VCaP (cell line): Measurements from ENCODE around the gene HMG20A.

ENCODE experiments used
- H3K27ac ChIP-seq: fragments of 450-650 bp; 2 replicates; pipeline ENCODE4 v1.5.1; 2017
- TF ChIP-seq, protein P1 (sequence below): fragments of 450-650 bp; conservative IDR thresholded peaks from 2 replicates; pipeline ENCODE4 v1.5.1; 2017; ENCODE audit warnings: mild to moderate bottlenecking, moderate library complexity

HMG20A gene

DNA sequence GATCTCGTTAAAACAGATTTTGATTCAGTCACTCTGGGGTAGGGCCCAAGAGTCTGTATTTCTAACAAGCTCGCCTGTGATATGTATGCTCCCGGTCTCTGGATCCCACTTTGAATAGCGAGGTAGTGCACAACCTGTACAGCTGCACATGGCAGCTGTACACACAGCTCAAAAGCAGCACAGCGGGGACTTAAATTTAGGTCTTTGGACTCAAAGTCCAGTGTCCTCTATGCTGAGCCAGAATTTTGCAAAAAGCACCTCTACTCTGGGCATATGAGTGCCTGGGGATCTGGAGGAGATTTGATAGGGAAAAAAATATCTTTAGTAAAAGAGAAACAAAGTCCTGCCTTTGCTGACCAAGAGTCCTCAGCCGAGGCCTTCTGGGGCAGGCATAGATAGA is 83.1 kb downstream of the HMG20A start:
- no peak overlapping the region for H3K27ac ChIP-seq
- TF ChIP-seq, protein P1, sequence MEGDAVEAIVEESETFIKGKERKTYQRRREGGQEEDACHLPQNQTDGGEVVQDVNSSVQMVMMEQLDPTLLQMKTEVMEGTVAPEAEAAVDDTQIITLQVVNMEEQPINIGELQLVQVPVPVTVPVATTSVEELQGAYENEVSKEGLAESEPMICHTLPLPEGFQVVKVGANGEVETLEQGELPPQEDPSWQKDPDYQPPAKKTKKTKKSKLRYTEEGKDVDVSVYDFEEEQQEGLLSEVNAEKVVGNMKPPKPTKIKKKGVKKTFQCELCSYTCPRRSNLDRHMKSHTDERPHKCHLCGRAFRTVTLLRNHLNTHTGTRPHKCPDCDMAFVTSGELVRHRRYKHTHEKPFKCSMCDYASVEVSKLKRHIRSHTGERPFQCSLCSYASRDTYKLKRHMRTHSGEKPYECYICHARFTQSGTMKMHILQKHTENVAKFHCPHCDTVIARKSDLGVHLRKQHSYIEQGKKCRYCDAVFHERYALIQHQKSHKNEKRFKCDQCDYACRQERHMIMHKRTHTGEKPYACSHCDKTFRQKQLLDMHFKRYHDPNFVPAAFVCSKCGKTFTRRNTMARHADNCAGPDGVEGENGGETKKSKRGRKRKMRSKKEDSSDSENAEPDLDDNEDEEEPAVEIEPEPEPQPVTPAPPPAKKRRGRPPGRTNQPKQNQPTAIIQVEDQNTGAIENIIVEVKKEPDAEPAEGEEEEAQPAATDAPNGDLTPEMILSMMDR = no peak

DNA sequence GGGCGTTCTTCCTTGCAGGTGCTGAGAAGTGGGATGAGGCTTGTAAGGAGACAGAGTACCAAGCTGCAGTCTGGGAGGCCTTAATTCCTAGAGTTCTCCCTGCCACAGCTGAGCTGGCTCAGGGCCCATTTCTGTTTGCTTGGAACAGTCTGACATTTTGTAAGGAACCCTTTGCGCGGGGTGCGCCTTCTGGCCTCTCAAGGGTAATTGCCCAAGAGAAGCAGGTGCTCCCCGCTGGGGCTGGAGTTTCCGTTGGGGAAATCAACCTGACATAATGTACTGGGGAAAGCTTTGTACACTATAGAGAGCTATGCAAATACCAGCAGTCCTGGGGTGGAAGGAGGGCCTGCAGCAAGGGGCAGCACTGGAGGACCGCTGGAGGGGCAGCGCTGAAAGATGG is 83.6 kb downstream of the HMG20A start:
- no peak overlapping the region for H3K27ac ChIP-seq
- TF ChIP-seq, protein P1 = no peak

DNA sequence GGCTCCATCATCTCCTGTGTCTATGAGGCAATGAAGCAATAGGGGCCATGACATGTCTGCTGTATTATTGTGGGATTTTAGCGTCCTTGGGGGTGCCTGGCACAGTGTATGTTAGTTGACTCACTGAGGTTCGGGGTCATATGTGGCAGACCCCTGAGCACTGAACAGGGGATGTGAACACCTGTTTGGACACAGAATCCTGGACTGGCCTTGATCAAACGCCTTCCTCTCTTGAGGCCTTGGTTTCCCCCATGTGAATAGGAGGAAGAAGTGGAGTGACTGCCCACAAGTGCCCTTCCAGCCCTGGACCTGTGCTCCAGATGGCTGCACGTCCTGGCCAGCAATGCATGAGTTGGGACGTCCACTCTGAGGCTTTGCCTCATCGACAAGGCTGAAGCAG is 84.2 kb downstream of the HMG20A start:
- H3K27ac ChIP-seq = no peak overlapping the region
- TF ChIP-seq, protein P1 = no peak

DNA sequence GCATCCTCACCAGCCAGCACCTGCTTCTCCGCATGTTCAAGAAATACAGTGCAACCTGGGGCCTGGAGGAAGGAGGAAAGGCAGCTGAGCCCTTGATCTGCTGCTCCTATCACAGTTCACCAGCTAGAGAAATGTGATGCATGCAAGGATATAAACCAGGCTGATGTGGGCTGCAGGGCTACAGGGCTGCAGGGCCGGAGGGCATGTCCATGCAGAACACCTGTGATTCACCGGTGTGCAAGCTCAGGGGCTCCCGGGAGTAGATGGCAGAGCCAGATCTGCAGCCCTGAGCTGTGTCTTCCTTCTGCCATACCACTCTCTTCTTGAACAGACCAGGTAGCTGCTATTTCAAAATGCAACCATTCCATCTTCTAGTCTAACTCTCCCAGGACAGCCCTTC is 84.9 kb downstream of the HMG20A start:
- TF ChIP-seq, protein P1 = no peak
- H3K27ac ChIP-seq = no peak overlapping the region

DNA sequence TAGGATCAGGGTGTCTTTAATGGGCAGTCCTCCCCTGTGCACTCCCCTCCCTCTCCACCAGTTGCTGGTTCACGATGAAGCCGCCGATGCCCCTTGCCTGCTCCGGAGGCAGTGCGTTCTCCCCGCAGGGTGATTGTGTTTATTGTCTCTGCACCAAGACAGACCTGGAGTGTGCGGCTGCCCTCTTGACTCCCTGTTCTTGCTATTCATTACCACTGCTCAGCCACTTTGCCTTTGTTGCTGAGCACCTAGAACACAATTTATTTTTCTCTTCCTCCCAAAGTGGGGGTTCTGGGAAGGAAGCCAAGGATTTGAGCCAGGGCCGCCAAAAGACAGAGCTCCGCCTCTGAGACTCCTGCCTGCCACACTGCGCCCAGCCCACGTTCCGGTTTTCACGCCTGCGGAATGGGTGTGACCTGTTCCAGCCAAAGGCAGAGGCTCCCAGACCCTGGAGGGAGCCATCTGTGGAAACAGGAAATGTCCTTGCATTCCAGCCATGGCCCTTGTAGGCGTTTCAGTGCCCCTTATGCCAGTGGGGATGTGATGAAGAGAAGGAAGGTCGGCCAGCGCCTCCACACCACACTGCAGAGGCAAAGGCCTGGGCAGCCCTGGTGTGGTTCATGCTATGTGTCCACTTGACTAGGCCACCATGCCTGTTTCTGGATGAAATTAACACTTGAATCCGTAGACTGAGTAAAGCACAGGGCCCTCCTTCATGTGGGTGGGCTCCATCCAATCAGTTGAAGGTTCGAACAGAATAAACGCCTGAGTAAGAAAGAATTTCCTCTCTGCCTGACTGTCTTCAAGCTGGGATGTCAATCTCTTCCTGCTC is 85.8 kb downstream of the HMG20A start:
- TF ChIP-seq, protein P1 = no peak
- peak overlapping the region; percentile 24; the same call in 1 of the 2 replicates for H3K27ac ChIP-seq

DNA sequence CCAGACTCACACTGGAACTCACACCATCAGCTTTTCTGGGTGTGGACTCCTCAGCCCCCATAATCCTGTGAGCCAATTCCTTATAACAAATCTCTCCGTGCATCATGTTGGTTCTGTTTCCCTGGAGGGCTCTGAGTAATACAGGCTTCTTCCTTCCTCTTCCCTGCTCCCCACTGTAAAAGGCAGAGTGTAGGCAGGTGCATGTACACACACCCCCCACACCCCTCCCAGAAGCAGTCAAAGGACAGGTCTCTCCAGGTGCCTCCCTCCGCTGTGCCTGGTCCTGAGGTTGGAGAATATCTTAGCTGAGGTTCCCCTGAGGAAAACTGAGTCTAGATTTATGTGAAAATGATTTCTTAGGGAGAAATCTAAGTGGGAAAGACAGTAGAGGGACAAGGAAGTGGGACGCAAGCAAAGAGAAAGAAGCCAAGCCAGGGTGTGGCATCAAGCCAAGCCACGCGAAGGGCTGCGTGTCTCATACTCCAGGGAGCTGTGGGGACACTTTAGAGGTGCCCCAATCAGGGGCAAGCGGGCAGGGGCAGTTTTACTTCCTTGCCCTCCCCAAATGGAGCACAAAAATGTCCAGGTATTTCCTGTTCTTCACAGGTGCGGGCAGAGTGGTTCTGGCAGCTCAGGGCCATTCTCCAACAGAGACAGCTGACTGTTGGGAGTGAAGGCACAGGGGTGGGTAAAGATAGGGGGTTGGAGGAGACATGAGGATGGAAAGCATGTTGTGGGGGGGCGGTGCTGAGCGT is 86.6 kb downstream of the HMG20A start:
- TF ChIP-seq, protein P1 = no peak
- H3K27ac ChIP-seq = peak overlapping the region; percentile 24; the same call in 1 of the 2 replicates

DNA sequence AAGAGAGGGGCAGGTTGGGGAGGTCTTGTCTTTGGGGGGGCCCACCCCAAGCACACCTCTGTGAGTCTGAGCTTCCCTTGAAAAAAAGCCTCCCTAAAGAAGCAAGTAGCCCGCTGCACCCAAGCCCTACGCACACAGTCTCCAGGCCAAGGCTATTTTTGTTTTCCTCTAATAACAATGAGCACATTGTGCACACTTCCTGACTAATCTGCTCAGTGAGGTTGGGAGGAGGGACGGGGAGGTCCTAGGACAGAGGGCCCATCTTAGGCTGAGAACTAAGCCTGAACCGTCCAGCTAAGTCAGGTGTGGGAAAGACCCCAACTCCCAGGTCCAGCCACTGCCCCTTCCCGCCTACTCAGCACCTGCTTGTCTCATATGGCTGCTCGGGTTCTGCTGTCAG is 87.2 kb downstream of the HMG20A start:
- peak overlapping the region; percentile 24; the same call in 1 of the 2 replicates for H3K27ac ChIP-seq
- TF ChIP-seq, protein P1 = no peak
